ENCODE measurements around the gene ZNF385A.
"Not testable (repeated sequence)": the region's sequence is repeated elsewhere in the genome, so short reads cannot be mapped to it uniquely, and the experiment has no call there.

ZNF385A gene

DNA sequence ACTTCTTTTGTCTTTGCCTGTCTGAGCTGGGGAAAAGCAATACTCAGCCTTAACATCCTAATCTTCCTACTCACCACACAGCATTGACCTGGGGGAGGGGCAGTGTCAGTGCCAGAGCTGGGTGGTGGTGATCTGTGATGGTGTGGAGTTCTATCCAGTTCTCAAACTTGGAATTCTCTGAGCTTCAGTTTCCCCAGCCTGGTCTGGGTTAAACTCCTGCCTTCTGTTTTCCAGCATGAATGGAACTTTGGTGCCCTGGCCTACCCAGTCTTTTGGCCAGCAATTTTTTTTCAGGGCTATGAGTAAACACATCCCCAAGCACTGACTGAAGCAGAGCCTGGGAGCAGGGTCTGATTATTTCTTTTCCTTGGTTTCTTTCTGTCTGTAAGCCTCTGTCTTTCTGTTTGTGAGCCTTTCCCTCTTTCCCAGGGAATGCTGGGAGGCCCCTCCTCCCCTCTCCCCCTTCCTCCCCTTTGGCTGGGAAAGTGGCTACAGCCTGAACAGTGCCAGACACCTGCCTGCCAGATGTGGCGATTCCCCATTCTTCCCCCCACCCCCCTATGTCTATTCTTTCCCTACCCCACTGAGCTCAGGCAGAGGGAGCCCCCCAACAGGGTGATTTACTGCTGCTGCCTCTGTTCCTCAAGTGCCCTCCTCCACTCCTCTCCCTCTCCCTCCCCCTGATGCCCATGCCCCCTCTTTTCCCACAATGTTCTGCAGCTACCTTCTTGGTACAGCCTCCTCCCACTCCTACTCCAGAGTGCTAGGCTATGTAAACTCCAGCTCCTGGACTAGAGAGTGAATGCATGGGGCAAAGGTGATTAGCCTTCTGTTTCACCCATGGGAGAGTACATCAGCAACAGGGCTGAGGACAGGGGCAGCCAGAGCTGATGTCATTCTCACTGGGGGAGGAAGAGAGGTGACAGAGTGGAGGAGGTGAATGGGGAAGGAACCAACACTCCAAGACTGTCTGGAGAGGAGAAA, 31.4 kb downstream of the ZNF385A start:
- no peak for DNase-seq

DNA sequence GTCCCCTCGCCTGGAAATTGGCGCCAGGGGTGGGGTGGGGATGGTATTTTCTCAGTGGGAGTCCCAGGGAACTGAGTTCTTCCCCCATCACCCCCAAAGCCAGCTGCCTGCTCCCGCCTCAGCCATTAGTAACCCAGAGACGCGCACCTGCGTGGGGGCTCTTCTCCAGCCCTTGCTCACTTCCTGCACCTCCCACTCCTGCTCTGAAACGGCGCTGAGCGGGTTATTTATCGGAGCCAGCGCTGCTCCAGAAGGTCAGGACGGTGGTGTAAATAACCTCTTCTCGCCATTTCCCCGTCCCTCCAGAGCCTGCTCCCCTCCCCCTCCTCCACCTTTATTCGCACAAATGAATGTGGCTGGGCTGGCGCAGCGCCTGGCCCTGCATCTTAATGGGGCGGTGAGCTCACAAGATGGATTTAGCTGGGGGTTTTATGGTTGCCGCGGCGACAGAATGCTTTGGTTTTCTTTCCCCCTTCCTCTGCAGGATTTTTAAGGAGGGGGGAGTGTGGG, 32.5 kb downstream of the ZNF385A start:
- peak; percentile 10 for DNase-seq

DNA sequence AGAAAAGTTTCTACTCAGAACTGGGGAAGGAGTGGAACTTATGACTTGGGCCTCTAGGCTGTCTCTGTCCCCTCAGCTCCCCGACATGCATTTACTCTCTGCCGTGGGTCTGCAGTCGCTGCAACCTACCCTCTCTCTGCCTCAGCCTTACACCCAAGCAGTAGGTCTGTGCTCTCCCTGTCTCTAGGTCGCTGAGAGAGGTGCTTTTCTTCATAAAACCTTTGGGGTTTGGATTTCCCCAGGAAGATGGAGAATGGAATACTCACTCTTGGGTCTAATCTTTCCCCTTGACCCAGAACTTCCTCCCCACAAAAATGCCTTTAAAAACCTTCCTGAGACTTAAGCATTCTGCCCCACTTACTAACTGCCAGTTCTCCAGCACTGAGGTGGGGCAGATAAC, 33.2 kb downstream of the ZNF385A start:
- DNase-seq = no peak

DNA sequence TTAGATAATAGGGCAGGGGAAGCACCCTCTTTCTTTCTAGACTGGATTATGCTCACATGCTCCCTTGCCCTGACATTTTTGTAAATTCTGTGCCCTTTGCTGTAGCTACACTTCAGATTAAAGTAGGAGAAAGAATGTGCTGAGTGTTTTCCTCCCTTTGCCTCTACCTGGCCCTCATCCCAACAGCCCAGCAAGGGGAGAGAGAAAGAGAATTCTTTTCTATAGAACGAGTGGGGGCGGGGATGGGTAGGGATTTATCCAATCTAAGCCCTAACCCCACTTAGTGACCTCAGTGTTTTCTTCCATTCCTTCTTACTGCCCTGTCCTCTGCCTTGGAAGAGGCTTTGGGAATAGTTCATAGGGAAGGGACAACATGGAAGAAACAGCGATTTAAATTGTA, 33.8 kb downstream of the ZNF385A start:
- DNase-seq = no peak

DNA sequence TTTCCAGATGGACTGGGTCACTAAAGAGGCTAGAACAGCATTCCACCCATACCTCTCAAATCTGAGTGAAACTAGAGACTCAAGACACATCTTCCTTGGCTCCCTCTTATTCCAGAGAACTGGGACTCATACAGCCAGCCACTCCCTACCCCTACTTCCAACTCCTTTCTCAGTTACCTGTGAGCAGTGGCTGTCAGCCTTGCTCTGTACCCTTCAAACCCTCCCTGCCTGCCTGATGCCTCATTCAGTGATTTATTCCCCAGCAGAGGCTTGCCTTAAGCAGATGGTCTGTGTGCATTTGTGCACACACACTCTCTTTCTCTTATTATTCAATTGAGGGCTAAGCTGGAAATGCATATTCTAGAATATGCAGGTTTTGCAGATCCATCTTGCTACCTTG, 34.9 kb downstream of the ZNF385A start:
- no peak for DNase-seq

DNA sequence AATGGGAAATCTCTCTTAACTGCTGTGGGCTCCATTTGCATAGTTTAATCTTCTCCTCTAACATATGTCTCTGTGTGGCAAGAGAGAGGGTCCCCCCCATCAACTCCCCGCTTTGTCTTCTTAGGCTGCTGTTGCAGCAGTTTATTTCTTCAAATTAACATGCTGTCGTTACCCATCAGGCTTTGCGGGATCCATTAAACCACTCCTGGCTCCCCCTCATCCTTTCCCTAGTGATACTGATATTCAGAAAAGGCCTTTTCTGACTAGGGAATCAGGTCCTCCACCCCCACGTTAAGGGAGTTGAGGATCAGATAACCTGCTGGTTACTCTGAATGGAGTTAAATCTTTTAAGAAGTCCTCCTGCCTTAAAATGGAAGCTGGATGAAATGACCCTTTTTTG, 35.5 kb downstream of the ZNF385A start:
- no peak for DNase-seq

DNA sequence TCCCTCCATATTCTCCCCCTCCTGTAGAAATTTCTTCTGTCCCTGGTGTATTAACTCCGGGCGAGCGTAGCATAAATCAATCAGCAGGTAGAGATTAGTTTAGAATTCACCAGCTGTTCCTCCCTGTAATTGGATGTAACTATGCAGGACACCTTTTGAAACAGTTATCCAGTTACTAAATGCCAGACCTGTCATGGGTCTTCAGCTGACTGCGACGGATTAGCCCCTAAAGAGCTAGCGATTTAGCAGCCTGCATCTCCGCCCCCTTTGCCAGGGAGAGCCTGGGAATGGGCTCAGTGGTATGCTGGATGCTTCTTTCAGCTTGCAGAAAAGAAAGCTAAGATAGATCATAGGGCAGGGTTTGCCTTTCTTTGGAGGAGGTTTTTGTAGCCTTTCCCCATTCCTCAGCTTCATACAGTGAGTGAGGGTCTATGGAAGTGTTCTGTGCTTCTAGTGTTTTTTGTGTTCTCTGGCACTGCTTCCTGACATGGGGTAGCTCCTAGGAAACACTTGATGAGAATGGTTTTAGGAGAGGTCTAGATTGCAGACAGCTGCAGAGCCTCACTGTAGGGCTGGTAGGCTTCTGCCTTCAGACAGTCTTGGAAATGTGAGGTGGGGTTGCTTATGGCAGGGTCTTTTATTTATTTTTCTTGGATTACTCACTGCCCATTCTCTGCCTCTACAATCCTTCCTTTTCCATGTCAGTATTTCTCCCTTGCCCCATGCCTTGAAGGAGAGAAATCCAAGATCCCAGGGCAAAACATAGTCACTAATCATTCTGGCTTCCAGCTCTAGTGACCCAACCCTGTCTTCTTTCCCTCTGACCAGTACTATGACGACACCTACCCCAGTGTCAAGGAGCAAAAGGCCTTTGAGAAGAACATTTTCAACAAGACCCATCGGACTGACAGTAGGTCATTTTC, 42.9 kb downstream of the ZNF385A start:
- DNase-seq = no peak

DNA sequence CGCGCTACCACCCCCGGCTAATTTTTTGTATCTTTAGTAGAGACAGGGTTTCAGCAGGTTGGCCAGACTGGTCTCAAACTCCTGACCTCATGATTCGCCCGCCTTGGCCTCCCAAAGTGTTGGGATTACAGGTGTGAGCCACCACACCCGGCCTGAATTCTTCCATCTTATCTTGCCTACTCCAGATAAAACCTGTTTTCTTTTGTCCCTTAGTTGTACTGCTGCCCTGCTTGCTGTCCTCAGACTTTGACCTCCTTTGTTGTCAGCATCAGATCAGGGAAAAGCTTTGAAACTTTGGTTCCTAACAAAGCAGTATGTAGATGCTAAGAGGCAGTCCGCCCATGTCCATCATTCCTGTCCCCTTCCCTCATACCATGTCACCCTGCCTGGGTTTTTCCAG, 43.7 kb downstream of the ZNF385A start:
- DNase-seq = no peak

DNA sequence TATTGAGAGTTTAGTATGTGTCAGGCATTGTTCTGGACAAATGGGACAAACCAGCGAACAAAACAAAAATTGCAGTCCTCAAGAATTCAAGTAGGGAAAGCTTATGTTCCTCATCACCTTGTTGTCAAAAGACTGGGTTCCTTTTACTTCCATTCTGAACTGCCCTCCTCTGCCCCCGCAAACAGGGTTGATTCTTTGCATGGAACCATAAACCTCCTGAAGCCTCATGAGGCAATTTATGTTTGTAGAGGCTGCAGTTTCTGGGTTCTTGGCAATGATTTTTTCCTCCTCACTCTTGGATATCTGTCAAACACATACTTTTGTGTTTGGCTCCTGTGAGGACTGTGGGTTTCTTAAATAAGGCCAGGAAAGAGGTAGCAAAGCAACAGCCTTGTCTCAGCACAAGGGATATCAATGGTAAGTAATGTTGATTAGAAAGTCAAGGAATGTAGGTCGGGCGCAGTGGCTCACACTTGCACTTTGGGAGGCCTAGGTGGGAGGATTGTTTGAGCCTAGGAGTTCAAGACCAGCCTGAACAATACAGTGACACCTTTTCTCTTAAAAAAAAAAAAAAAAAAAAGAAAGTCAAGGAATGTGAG, 45.7 kb downstream of the ZNF385A start:
- DNase-seq = no peak

DNA sequence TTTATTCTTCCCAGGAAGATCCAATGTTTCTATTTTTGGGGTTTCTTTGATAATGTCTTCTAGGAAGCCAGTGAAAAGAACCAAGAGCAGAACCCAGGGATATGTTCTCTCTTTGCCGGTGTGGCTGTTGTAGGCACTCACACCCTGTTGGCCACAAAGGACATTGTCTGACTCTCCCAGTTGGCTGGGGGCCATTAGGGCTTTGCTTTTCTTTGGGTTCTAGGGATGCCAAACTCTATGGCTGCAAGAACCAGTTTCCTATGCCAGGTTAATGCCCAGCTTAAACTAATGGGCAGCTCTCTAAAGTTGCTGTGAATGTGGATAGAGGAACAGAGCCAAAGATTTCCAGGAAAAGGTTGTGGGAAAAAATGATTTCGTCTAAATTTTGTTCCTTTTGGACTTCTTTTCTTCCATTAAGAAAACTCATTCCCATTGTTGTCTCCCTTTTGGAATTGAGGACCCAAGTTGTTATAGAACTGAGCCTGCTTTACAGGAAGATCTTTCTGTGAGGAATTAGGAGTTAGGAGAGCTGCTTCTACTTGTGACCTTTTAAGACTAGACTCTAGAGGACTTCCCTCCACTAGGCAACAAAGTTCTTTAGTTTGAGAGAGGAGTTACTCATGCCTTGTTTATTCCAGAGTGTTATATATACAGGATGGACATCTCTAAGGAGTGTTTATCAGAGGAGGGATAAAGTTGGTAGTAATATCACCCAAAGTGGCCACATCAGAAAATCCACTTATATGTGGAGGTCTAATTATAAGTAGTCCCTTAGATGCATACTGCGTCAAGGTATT, 46.5 kb downstream of the ZNF385A start:
- DNase-seq = no peak

DNA sequence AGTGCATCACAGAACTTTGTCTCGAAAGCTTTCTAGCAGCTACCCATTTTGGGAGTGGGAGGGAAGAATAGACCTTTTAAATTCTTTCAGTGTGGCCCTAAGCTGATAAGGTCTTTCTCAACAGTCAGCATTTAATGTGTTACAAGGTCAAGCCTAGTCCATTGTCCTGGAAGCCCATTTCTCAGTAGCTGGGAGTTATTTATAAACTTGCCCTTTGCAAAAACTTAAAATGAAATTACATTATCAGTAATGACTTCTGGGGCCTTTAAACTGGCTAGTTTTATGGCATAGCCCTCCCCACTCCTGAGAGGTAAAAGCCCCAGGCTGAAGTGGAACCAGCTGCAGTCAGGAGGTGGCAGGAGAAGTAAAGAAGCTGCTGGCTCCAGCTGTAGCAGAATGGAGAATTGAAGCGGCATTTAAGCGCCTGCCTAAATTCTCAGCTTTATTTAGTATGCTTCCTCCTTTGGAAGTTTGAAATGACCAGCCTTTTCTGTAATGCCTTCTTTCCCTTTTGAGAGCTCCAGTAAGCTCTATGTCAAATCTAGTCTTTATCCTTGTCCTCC, 47.2 kb downstream of the ZNF385A start:
- DNase-seq = no peak

DNA sequence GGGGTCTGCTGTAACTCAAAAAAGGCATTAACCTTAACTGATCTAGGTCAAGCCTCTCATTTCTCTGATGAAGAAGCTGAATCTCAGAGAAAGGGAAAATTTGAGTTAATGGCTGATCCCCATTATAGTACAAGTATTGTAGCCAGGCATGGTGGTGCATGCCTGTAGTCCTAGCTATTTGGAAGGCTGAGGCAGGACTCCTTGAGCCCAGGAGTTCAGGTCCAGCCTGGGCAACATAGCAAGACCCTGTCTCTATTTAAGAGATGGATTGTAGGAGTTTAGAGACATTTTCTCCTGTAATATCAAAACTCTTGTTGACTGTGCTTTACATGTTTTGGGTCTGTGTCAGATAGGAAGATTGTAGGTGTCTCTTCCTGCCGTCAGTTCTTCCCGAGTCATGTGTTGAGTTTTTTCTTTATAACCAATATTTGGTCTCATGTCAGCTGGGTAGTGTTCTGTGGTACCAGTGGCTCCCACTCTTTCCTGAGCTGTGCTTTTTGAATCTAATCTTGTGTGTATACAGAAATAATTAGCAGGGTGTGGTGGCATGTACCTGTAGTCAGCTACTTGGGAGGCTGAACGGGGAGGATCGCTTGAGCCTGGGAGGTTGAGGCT, 51.0 kb downstream of the ZNF385A start:
- DNase-seq = no peak

DNA sequence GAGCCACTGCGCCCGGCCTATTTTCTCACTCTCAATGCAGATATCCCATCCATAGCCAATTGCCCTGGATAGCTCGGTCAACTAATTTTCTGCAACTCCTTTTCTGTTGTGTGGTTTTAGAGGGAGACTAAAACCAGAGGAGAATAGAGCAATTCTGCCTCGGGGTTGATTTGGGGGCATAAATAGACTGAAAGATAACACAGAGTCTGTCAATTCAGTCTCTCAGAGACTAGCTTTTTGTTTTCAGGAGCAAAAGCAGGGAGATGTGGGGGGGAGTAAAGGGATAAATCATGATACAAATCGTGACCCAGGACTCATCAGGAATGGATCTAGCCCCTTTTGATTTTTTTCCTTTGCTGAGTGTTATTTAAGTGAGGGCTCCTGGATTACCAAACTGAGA, 53.1 kb downstream of the ZNF385A start:
- no peak for DNase-seq

DNA sequence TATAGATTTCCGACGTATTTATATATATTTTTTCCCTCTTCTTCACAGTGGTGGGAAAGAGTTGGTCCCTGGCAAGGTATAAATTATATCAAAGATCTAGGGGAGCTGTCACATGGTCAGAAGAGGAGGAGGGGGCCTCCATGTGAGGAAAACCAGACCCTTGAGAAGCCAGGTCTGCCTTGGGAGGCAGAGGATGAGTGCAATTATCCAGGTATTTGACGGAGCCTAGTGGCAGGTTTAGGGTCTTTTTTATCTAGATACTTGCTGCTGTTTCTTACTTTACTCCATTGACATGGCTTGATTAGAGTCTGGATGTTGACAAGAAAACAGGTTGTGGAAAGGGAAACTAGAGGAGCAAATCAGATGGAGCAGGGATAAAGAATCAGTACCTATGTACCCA, 54.1 kb downstream of the ZNF385A start:
- DNase-seq = no peak

DNA sequence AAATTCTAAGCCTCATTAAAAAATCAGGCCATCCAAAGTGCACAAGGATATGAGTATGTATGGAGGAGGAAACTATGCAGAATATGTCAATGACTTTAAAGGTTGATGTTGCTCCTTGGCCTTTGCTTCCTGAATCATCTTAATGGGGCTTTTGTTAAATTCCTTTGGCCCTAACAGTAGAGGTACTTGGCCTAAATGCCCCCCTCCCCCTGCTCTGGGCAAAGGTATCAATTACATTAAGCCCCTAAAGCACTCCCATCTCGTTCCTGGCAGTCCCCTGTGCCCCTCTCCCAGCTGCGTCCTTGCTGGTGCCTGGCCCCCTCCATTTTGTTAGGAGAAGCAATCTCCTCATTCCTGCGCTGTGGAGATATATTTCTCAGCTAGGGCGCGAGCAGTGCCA, 54.8 kb downstream of the ZNF385A start:
- DNase-seq = no peak

DNA sequence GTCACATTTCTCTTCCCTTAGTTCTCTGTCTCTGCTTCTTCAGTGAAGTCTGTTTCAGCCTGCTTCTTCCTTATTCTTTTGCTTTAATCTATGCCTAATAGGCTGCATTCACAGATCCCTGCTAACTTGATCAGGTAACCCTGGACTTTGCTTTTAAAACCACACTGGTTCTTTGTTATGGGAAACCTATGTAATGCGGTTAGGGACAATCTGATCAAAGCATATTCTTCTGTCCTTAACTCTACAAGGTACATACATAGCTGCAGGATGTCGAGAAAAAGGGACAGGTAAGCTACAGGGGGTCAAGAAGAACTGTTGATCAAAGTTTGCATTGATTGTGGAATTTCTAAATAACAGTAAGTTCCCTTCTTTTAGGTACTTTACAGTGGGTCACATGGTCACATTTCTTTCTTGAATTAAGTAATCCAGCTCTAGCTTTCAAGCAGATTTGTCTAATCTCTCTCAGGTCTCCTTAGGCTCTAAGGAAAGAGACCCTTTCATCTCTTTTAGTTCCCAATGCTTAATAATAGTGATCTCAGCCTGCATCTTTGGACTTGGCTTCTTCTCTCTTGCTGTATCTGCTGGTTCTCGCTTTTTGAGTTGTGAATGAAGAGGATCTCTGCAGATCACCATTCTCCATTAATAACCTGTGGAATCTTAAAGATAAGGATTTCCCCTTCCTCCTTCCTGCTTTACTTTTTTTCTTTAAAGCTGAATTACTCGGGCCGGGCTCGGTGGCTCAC, 55.8 kb downstream of the ZNF385A start:
- DNase-seq = no peak

DNA sequence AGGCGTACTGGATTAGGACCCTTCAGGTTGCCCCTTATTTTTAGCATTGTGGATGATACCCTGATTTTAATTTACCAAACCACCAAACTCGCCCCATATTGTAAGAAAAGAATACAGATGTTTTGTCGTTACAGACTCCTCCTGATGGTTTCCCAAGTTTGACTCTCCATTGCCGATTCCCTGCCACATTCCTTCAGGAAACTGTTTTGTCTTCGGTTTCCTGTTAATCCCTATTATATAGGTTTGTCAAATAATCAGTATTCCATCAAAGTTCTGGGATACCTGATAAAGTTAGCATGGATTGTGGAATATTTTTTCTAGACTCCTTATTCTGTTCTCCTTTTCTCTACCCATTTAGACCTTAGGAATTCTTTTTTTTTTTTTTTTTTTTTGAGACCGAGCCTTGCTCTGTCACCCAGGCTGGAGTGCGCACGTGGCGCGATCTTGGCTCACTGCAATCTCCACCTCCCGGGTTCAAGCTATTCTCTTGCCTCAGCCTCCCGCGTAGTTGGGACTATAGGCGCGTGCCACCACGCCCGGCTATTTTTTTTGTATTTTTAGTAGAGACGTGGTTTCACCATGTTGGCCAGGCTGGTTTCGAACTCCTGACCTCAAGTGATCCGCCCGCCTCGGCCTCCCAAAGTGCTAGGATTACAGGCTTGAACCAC, 59.0 kb downstream of the ZNF385A start:
- DNase-seq = not testable (repeated sequence)

DNA sequence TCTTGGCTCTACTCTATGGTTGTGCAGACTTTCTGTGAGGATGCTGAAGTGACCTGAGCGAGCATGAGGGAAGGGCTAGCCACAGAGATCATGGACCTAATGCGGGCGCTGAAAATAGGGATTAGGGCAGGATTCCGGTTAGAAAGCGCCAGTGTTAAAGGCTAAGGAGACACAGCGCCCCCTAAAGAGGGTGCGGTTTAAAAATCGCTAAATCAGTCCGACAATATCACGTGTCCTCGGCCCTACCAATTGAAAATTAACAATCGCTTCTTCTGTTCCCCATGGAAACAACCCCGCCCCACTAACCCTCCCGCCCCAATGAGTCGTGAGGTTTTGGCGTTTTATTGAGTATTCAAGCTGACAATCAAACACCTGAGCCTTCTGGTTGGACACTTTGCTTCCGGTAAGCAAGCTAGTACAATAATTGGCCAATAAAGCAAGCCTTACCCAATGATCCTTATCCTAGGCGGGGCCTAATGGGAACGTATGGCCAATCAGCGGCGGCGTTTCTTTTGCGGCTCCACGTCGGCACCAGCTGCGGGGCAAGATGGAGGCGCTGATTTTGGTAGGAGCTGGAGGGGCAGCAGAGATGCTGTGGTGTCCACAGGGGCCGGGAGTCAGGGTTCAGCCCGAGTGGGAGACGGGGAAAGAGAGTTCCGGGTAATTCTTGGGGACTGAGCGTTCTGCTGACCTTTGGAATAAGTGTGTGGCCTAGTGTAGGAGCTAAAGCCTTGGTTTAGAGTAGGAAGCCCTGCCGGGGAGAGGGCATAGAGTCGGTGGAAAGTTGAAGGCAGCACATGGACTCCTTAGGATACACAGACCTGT, 59.7 kb downstream of the ZNF385A start, which contains the start of gene COPZ1:
COPZ1 (plus strand) TSS at position 515 of the 825 bp plus-strand sequence; CDS start at position 548, 33 bp downstream.
- DNase-seq = peak; percentile 98

DNA sequence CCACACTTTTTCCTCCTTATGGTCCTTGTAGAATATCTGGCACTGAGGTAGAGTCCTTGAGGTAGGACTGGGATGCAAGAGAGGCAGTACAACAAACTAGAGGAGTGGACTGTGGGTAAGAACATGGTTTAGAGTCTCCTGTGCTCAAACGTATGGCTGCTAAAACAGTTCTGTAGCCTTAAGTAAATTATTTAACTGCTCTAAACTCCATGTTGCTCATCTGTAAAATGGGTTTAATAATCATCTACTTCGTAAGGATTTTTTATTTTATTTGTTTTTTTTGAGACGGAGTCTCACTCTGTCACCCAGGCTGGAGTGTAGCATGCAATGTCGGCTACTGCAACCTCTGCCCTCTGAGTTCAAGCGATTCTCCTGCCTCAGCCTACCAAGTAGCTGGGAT, 63.2 kb downstream of the ZNF385A start:
- no peak for DNase-seq
